A549 (cell line): Measurements from ENCODE around the gene JMJD4.

Experiments used
- CEBPB ChIP-seq, 2 experiments: fragments of >200 bp in 1 of 2; sonication (Bioruptor Twin) in 1 of 2; formaldehyde crosslinking in 1 of 2; IDR thresholded peaks; 2 replicates each; pipeline ENCODE4 v1.6.1; 2012 to 2016
- EP300 ChIP-seq, 2 experiments: fragments of >200 bp; sonication (Bioruptor Twin); formaldehyde crosslinking; IDR thresholded peaks; 2 replicates in 1 of 2; 3 replicates in 1 of 2; pipeline ENCODE4 v1.6.1; 2016 to 2017
- FOSL2 ChIP-seq, 2 experiments: fragments of 450-650 bp in 1 of 2; fragments of >200 bp in 1 of 2; sonication (Bioruptor Twin) in 1 of 2; formaldehyde crosslinking; IDR thresholded peaks; 2 replicates each; pipeline versions ENCODE4 v1.5.0 to v1.6.1; 2016 to 2020; ENCODE audit warnings: mild to moderate bottlenecking in 1 of 2, moderate library complexity in 1 of 2
- MYC ChIP-seq: IDR thresholded peaks from 2 replicates; pipeline ENCODE4 v1.6.1; 2012; ENCODE audit warnings: mild to moderate bottlenecking, inconsistent platforms, low read length, improper control_type of control experiment, borderline replicate concordance
- NFE2L2 ChIP-seq: fragments of 150-350 bp; conservative IDR thresholded peaks from 2 replicates; pipeline ENCODE4 v1.6.1; 2014; ENCODE audit warnings: low read length
- POLR2A ChIP-seq: IDR thresholded peaks from 2 replicates; pipeline ENCODE4 v1.6.1; 2012; ENCODE audit warnings: mild to moderate bottlenecking, low read length
- POLR2AphosphoS2 ChIP-seq: conservative IDR thresholded peaks from 2 replicates; pipeline ENCODE4 v1.6.1; 2012; ENCODE audit warnings: low read length, improper control_type of control experiment, inconsistent platforms
- RCOR1 ChIP-seq: fragments of 150-350 bp; IDR thresholded peaks from 2 replicates; pipeline ENCODE4 v1.6.1; 2014; ENCODE audit warnings: antibody characterized with exemption, low read length, low read depth
- TF ChIP-seq, protein P1 (sequence below): IDR thresholded peaks from 2 replicates; pipeline ENCODE4 v1.6.1; 2012
- TF ChIP-seq, protein P2 (sequence below): fragments of >200 bp; sonication (Bioruptor Twin); formaldehyde crosslinking; IDR thresholded peaks from 3 replicates; pipeline ENCODE4 v1.5.1; 2016

DNA sequence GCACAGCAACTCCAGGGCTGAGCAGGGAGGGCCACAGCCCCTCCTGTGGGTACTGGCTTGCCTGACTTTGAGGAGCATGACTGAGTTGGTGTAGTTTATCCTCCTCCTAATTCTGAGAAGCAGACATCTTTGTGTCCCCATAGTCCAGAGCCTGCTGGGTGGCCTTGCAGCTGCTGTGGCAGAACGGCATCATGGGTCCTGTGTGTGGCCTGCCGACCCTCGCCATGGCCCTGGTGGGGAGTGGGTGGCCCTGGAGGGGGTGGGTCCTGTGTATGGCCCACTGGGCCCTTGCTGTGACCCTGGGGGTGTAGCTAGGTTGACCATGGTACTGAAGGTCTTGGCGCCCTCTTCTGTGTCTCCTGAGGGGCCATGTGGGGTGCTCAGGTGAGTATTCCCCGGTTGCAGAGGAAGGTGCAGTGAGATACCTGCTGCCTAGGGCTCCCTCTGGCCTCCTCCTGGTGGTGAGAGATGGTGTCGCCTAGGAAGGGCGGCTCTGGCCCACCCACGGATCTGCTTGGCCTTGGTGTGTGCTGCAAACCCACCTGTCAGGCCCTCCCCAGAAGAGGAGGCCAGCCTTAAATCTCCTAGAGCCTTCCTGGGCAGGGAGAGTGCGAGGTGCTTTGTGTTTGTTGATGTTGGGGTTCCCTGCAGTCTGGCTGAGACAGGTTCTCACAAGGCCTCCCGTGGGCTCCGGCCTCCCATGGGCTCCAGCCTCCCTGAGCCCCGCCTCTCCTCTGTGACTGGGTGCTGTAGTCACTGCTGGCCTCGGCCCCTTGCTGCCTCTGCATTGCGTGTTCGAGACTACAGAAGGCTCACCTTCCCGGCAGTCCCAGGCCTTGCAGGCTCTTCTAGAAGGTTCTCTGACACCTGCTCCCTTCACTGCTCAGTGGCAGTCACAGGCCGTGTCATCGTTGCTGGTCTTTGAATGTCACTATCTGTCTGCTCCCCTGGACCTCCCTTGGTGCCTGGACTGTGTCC lies 7.9 kb upstream of the JMJD4 start:
- no peak for TF ChIP-seq FOSL2 (IDR thresholded peaks at IDR 0.05)
- TF ChIP-seq FOSL2 (CRISPR knock-in tag; IDR thresholded peaks at IDR 0.05), result no peak
- no peak for TF ChIP-seq MYC
- TF ChIP-seq, protein P1, sequence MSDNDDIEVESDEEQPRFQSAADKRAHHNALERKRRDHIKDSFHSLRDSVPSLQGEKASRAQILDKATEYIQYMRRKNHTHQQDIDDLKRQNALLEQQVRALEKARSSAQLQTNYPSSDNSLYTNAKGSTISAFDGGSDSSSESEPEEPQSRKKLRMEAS, result no peak
- TF ChIP-seq, protein P2, sequence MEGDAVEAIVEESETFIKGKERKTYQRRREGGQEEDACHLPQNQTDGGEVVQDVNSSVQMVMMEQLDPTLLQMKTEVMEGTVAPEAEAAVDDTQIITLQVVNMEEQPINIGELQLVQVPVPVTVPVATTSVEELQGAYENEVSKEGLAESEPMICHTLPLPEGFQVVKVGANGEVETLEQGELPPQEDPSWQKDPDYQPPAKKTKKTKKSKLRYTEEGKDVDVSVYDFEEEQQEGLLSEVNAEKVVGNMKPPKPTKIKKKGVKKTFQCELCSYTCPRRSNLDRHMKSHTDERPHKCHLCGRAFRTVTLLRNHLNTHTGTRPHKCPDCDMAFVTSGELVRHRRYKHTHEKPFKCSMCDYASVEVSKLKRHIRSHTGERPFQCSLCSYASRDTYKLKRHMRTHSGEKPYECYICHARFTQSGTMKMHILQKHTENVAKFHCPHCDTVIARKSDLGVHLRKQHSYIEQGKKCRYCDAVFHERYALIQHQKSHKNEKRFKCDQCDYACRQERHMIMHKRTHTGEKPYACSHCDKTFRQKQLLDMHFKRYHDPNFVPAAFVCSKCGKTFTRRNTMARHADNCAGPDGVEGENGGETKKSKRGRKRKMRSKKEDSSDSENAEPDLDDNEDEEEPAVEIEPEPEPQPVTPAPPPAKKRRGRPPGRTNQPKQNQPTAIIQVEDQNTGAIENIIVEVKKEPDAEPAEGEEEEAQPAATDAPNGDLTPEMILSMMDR, result no peak
- no peak for TF ChIP-seq POLR2A
- TF ChIP-seq EP300 (IDR thresholded peaks at IDR 0.05), result no peak
- no peak for TF ChIP-seq CEBPB (IDR thresholded peaks at IDR 0.05)
- no peak for TF ChIP-seq RCOR1
- TF ChIP-seq POLR2AphosphoS2, result no peak
- no peak for TF ChIP-seq NFE2L2
